GM19023 (cell line): Measurements from ENCODE around the gene GAB2.

Experiments
- ATAC-seq: cut with Tn5 transposase; IDR thresholded peaks from one replicate; pipeline ENCODE4 v1.9.1; 2021; ENCODE audit warnings: mild to moderate bottlenecking, moderate library complexity; ENCODE audit not compliant: unreplicated experiment

The GAB2 gene

GRCh38 chr11:78428773-78429172 lies 11.2 kb upstream of the GAB2 start:
- no peak for ATAC-seq

GRCh38 chr11:78428266-78428636 lies 10.6 kb upstream of the GAB2 start:
- ATAC-seq = no peak

- peak; percentile 43 for ATAC-seq
These were observed 10.1 kb upstream of the GAB2 start for GRCh38 chr11:78427615-78428265.

GRCh38 chr11:78426845-78427244 lies 9.2 kb upstream of the GAB2 start:
- ATAC-seq = no peak

- ATAC-seq = no peak
These were observed 7.9 kb upstream of the GAB2 start for GRCh38 chr11:78425399-78426070.

- peak; percentile 27 for ATAC-seq
These were observed 7.0 kb upstream of the GAB2 start for GRCh38 chr11:78424334-78425270.

- ATAC-seq = no peak
These were observed 5.6 kb upstream of the GAB2 start for GRCh38 chr11:78423241-78423640.

- no peak for ATAC-seq
These were observed 3.2 kb upstream of the GAB2 start for GRCh38 chr11:78420796-78421209.

- ATAC-seq = no peak
These were observed 2.7 kb upstream of the GAB2 start for GRCh38 chr11:78420255-78420764.

- no peak for ATAC-seq
These were observed 1.7 kb upstream of the GAB2 start for GRCh38 chr11:78419327-78419726.

- no peak for ATAC-seq
These were observed 1.1 kb upstream of the GAB2 start for GRCh38 chr11:78418584-78419211.

GRCh38 chr11:78417888-78418583 lies 416 bp upstream of the GAB2 start:
- peak; percentile 55 for ATAC-seq

- peak; percentile 57 for ATAC-seq
These were observed 1.1 kb downstream of the GAB2 start for GRCh38 chr11:78416285-78417174.

- ATAC-seq = no peak
These were observed 2.3 kb downstream of the GAB2 start for GRCh38 chr11:78415338-78415737.

- ATAC-seq = no peak
These were observed 3.1 kb downstream of the GAB2 start for GRCh38 chr11:78414321-78415051.

GRCh38 chr11:78408619-78409018 lies 9.0 kb downstream of the GAB2 start:
- no peak for ATAC-seq

GRCh38 chr11:78406568-78407196 lies 10.9 kb downstream of the GAB2 start:
- ATAC-seq = no peak

GRCh38 chr11:78405805-78406204 lies 11.8 kb downstream of the GAB2 start:
- ATAC-seq = no peak
